GM12878 (cell line): ENCODE measurements around the gene SSH3. TPM values are rescaled to one million over a fixed set of nuclear protein-coding genes. Genes with fewer than 3 reads are reported as not detected.

ENCODE experiments used
- ATF2 ChIP-seq: IDR thresholded peaks from 2 replicates; pipeline ENCODE4 v1.6.1; 2012; ENCODE audit warnings: low read length, inconsistent platforms
- CBX5 ChIP-seq: sonication (generic); IDR thresholded peaks from 2 replicates; pipeline ENCODE4 v1.6.1; 2016; ENCODE audit warnings: low read depth, moderate library complexity, mild to moderate bottlenecking, inconsistent platforms
- HSF1 ChIP-seq: fragments of 150-350 bp; IDR thresholded peaks from 2 replicates; pipeline ENCODE4 v1.6.1; 2014; ENCODE audit warnings: mild to moderate bottlenecking, low read depth, low read length
- IRF3 ChIP-seq: fragments of 450-650 bp; IDR thresholded peaks from 2 replicates; pipeline ENCODE4 v1.6.1; 2014; ENCODE audit warnings: mild to moderate bottlenecking
- KLF5 ChIP-seq: fragments of 450-650 bp; IDR thresholded peaks from 2 replicates; pipeline ENCODE4 v1.6.1; 2014; ENCODE audit warnings: mild to moderate bottlenecking; ENCODE audit not compliant: partially characterized antibody
- PKNOX1 ChIP-seq: fragments of 450-650 bp; IDR thresholded peaks from 2 replicates; pipeline ENCODE4 v1.6.1; 2016; ENCODE audit warnings: mild to moderate bottlenecking
- PML ChIP-seq: IDR thresholded peaks from 2 replicates; pipeline ENCODE4 v1.6.1; 2012; ENCODE audit warnings: low read length, inconsistent platforms
- RAD21 ChIP-seq: IDR thresholded peaks from 2 replicates; pipeline ENCODE4 v1.6.1; 2011; ENCODE audit warnings: mild to moderate bottlenecking, low read depth, low read length, moderate library complexity; ENCODE audit not compliant: insufficient read depth
- SUZ12 ChIP-seq: fragments of 200-600 bp; sonication (generic); IDR thresholded peaks from one replicate; pipeline ENCODE4 v1.6.1; 2018; ENCODE audit warnings: antibody characterized with exemption, mild to moderate bottlenecking; ENCODE audit not compliant: unreplicated experiment
- ZSCAN29 ChIP-seq: fragments of 450-650 bp; IDR thresholded peaks from 2 replicates; pipeline ENCODE4 v1.6.1; 2017; ENCODE audit warnings: mild to moderate bottlenecking, moderate library complexity
- polyA plus RNA-seq, 11 experiments: library from polyadenylated mRNA; depleted of rRNA in 4 of 11; unstranded in 6 of 11; stranded (reverse) in 5 of 11; fragments of >200 nt; fragmentation: Nextera tagmentation in 4 of 11; fragmentation: Illumina TruSeq in 1 of 11; extraction: Ambion mirVana in 4 of 11; extraction: Trizol in 1 of 11; gene quantifications; 1 replicate in 1 of 11; 2 replicates in 10 of 11; pipeline versions ENCODE4 v1.2.1 to v1.2.3, GENCODE V29; 2011 to 2016; ENCODE audit warnings: inconsistent platforms in 2 of 11, missing spikeins in 2 of 11, low read depth in 1 of 11
- total RNA-seq, 4 experiments: library from RNA; depleted of rRNA in 3 of 4; stranded (reverse); fragments of >200 nt in 3 of 4; fragmentation: Illumina TruSeq in 1 of 4; extraction: Trizol in 1 of 4; gene quantifications; 2 replicates each; pipeline versions ENCODE4 v1.2.1 to v1.2.3, GENCODE V29; 2013 to 2021
- TF ChIP-seq, protein P1 (sequence below): fragments of 450-650 bp; formaldehyde crosslinking; IDR thresholded peaks from 2 replicates; pipeline ENCODE4 v1.4.0; 2022; ENCODE audit warnings: mild to moderate bottlenecking, moderate library complexity

Gene SSH3
- total and polyA plus RNA-seq, 10 of the 15 experiments (the other 5 are each of a cell fraction or from before 2014, with no cell fraction given), result 0.05 to 0.83 (median 0.28) TPM; not detected in 3

DNA sequence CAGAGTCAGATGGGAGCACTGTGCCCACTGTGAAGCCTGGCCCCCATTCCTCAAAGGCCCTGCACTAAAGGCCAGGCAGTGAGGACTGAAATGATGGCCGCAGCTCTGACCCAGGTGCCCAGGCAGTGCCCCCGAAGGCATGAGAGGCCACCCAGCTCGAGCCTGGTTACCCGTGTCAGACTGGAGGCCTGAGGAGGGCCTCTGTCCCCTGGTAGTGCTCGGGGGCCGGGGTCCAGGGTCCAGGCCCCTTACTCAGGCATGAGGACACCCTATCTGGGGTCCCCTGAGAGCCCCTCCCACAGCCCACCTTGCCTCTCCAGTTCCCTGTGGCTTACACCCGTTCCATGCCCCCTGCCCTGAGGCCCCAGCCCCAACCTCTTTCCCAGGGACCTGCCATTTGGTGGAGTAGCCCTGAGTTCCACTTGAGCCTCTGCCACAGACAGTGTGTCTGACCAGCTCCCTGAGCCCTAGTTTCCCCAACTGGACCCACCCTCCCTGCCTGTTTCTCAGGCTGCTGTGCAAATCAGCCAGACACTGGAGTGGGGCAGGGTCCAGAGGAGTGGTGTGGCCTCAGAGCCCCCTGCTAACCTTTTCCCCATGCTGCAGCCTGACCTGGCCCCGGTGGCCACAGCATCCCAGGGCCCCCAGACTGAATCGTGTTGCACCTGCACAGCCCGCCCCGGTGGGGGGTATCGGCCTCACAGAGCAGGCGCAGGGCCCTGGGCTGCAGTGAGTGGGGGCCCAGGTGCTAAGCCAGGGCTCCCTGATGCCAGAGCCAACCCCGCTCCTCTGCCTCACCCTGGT is 25.0 kb upstream of the SSH3 start (continued):
- TF ChIP-seq, protein P1, sequence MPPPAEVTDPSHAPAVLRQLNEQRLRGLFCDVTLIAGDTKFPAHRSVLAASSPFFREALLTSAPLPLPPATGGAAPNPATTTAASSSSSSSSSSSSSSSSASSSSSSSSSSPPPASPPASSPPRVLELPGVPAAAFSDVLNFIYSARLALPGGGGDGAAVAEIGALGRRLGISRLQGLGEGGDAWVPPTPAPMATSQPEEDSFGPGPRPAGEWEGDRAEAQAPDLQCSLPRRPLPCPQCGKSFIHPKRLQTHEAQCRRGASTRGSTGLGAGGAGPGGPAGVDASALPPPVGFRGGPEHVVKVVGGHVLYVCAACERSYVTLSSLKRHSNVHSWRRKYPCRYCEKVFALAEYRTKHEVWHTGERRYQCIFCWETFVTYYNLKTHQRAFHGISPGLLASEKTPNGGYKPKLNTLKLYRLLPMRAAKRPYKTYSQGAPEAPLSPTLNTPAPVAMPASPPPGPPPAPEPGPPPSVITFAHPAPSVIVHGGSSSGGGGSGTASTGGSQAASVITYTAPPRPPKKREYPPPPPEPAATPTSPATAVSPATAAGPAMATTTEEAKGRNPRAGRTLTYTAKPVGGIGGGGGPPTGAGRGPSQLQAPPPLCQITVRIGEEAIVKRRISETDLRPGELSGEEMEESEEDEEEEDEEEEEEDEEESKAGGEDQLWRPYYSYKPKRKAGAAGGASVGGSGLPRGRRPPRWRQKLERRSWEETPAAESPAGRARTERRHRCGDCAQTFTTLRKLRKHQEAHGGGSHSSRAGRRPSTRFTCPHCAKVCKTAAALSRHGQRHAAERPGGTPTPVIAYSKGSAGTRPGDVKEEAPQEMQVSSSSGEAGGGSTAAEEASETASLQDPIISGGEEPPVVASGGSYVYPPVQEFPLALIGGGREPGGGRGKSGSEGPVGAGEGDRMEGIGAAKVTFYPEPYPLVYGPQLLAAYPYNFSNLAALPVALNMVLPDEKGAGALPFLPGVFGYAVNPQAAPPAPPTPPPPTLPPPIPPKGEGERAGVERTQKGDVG, result no peak
- no peak for TF ChIP-seq RAD21
- no peak for TF ChIP-seq CBX5
- no peak for TF ChIP-seq KLF5
- TF ChIP-seq ZSCAN29, result no peak
- no peak for TF ChIP-seq HSF1
- TF ChIP-seq SUZ12, result no peak
- no peak for TF ChIP-seq PML
- TF ChIP-seq ATF2, result no peak
- TF ChIP-seq PKNOX1, result no peak
- no peak for TF ChIP-seq IRF3
